ENCODE measurements around the gene AFDN. TPM values are rescaled to one million over a fixed set of nuclear protein-coding genes. Genes with fewer than 3 reads are reported as not detected.

Gene AFDN
- total and polyA plus RNA-seq, 2 of the 8 experiments (the other 6 are each of a cell fraction or from before 2014, with no cell fraction given), result 53.4 to 192 TPM

DNA sequence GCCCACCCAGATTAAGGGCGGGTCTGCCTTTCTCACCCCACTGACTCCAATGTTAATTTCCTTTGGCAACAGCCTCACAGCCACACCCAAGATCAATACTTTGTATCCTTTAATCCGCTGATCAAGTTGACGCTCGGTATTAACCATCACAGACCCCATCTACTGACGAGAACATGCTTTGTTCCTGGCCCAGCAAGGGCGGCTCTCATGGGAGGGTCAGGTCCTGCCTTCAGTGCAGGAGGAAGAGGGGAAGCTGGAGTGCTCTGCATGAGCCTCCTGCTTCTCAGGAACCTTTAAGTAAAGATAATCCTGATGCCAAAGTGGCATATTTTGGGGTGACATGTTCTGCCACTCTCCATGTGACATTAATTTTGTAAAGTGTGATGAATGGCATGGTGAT is 179.1 kb downstream of the AFDN start:
- H3K27me3 ChIP-seq (replicated peaks in 1 of 4; ENCODE audit: control insufficient read depth in 3 of 4, extremely low read depth in 1 of 4, insufficient read depth in 3 of 4, low read length in 3 of 4), result no peaks in the 10 kb centered on the region
- H4K20me1 ChIP-seq (replicated peaks in 1 of 2; ENCODE audit: control insufficient read depth in 1 of 2, insufficient read depth in 2 of 2, low read length in 2 of 2), result no peaks in the 10 kb centered on the region
- no peak overlapping the region for H4K8ac ChIP-seq (ENCODE audit: extremely low read depth, insufficient read depth, low read length)
- H3K56ac ChIP-seq (replicated peaks; ENCODE audit: insufficient read length, low read depth, low read length), result no peak overlapping the region
- H3K14ac ChIP-seq (ENCODE audit: insufficient read length), result no peak overlapping the region
- H3K4me1 ChIP-seq (replicated peaks in 1 of 4; ENCODE audit: control insufficient read depth in 3 of 4, insufficient read depth in 4 of 4, low read length in 3 of 4), result no peaks in the 10 kb centered on the region
- no peak overlapping the region for H2AK5ac ChIP-seq (ENCODE audit: low read depth, low read length)
- H2BK20ac ChIP-seq (ENCODE audit: low read length), result no peak overlapping the region
- FAIRE-seq (no peak), DNase-seq (ENCODE audit: low read depth in 1 of 2, low spot score in 2 of 2) (peak in 1 of 2 experiments; percentile 17)
- no peak overlapping the region for H3K18ac ChIP-seq (ENCODE audit: extremely low read depth, low read length)
- H2BK15ac ChIP-seq (ENCODE audit: low read length), result no peak overlapping the region
- no peak overlapping the region for H3K4me3 ChIP-seq (ENCODE audit: extremely low read depth in 1 of 4, insufficient read depth in 2 of 4, low read depth in 3 of 4, low read length in 4 of 4)
- no peak overlapping the region for H2BK120ac ChIP-seq (replicated peaks; ENCODE audit: low read depth, low read length)
- no peaks in the 10 kb centered on the region for H3K36me3 ChIP-seq (ENCODE audit: control insufficient read depth in 2 of 4, insufficient read depth in 4 of 4, low read length in 3 of 4)
- H4K5ac ChIP-seq (ENCODE audit: insufficient read length, low read depth, low read length), result no peak overlapping the region
- H3K27ac ChIP-seq (ENCODE audit: low read depth, low read length), result no peak overlapping the region
- ChIA-PET POLR2A (ENCODE audit: partially characterized antibody) (no interaction called here), CTCF (ENCODE audit: partially characterized antibody) (interaction anchor here (0.8 to 1.6 kb wide), 2 partner anchors 17 to 566 kb away, joined by 3 read pairs; no protein-coding TSS in a partner anchor)
- no peak overlapping the region for H2BK5ac ChIP-seq (ENCODE audit: low read depth, low read length)
- TF ChIP-seq HDAC6 (IDR thresholded peaks at IDR 0.05; ENCODE audit: low read depth, low read length) (no peak), EZH2 (IDR thresholded peaks at IDR 0.05; ENCODE audit: low read depth, low read length, severe bottlenecking) (no peak), CBX5 (IDR thresholded peaks at IDR 0.05; ENCODE audit: low read depth, low read length) (no peak)
- no peak overlapping the region for H3K23ac ChIP-seq (ENCODE audit: insufficient read length)
- H3K23me2 ChIP-seq (ENCODE audit: low read depth, low read length), result no peaks in the 10 kb centered on the region
- 88% methylated on average over 6 of the region's 6 CpGs; no CpG with 5 or more reads in 1 of the 2 experiments for WGBS, 2 experiments (ENCODE audit: extremely low coverage in 1 of 2, insufficient coverage in 1 of 2, insufficient read length in 1 of 2, insufficient replicate concordance in 2 of 2, low coverage in 1 of 2, low lambda C conversion rate in 2 of 2, missing lambda C conversion rate in 1 of 2)
- H3K79me1 ChIP-seq (ENCODE audit: low read depth, low read length), result no peaks in the 10 kb centered on the region
- H3K4me2 ChIP-seq (ENCODE audit: insufficient read depth in 1 of 2, low read depth in 2 of 2, low read length in 2 of 2), result no peak overlapping the region
- H4K91ac ChIP-seq (replicated peaks; ENCODE audit: insufficient read length, low read length), result no peak overlapping the region
- H3K79me2 ChIP-seq (ENCODE audit: control insufficient read depth in 1 of 2, insufficient read depth in 2 of 2, low read length in 2 of 2), result no peaks in the 10 kb centered on the region
- peaks cover 0 to 2% of the 10 kb centered on the region in 2 experiments; a peak in 1 of 4 replicates for H3K9me3 ChIP-seq (ENCODE audit: insufficient read depth in 2 of 2, low read depth in 1 of 2, low read length in 1 of 2)
- no peak overlapping the region for H3K4ac ChIP-seq (replicated peaks; ENCODE audit: insufficient read length, low read depth, low read length)
- no peak overlapping the region for H2AFZ ChIP-seq (ENCODE audit: low read length)
- H3K9ac ChIP-seq (replicated peaks in 1 of 4; ENCODE audit: extremely low read depth in 1 of 4, low read depth in 3 of 4, low read length in 3 of 4), result no peak overlapping the region
- no peak overlapping the region for H2BK12ac ChIP-seq (ENCODE audit: low read depth, low read length)

Measured in H1 (cell line).